Measurements from ENCODE around the gene PRTG. TPM values are rescaled to one million over a fixed set of nuclear protein-coding genes. Genes with fewer than 3 reads are reported as not detected.

Gene PRTG
- total and polyA plus RNA-seq, 3 experiments from 2014 or later: not detected

DNA sequence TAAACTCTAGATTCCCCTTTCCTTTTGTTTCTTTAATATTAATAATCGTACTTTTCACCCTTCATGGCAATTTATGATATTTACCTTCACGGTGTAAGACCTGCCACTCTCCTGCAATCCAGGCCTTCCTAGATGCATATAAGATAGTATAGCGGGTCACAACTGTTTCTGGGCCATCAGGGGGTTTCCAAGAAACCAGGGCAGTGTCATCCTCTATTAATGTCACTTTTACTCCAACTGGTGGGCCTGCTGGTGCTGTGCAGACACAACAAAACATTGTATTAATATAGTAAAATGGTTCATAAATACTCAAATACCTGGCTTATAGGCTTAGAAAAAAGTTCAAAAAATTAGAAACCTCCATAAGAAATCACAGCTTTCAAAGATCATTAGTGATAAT is 105.9 kb downstream of the PRTG start:
- Mint-ChIP-seq H3K36me3 (no peaks in the 10 kb centered on the region), H3K4me3 (no peak overlapping the region), H3K27ac (no peak overlapping the region), H3K9me3 (no peaks in the 10 kb centered on the region), H3K4me1 (no peaks in the 10 kb centered on the region), H3K27me3 (peaks cover 9 to 21% of the 10 kb centered on the region in 2 donors)
- DNase-seq: no peak
- POLR2A ChIA-PET: no interaction called here
- Histone ChIP-seq H3K27me3 (ENCODE audit: insufficient read depth, low read length, poor library complexity, severe bottlenecking) (no peaks in the 10 kb centered on the region), H3K9me3 (ENCODE audit: low read length) (no peaks in the 10 kb centered on the region), H3K4me1 (ENCODE audit: insufficient read depth, low read length) (no peaks in the 10 kb centered on the region), H3K27ac (ENCODE audit: low read depth, low read length) (no peak overlapping the region), H3K36me3 (ENCODE audit: insufficient read depth, low read length) (no peaks in the 10 kb centered on the region), H3K4me3 (ENCODE audit: low read length) (no peak overlapping the region)
- CTCF ChIA-PET: no interaction called here

DNA sequence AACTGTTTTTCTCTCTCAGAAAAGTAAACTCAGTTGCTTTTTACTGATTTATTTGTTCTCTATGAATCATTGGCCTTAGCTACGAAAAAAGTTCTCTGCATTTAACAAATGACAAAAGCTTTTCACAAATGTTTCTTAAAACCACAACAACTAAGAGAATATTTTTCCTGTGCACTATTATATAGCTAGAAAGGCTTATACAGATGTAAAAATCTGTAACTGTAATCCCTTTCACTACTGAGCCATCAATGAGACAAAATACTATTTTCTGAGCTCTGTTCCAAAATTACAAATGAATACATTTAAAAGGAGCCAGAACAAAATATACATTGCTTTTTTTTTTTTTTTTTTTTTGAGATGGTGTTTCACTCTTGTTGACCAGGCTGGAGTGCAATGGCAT is 109.2 kb downstream of the PRTG start:
- Histone ChIP-seq H3K9me3 (ENCODE audit: low read length) (no peaks in the 10 kb centered on the region), H3K27ac (ENCODE audit: low read depth, low read length) (no peak overlapping the region), H3K4me3 (ENCODE audit: low read length) (no peak overlapping the region), H3K27me3 (ENCODE audit: insufficient read depth, low read length, poor library complexity, severe bottlenecking) (no peaks in the 10 kb centered on the region), H3K4me1 (ENCODE audit: insufficient read depth, low read length) (no peaks in the 10 kb centered on the region), H3K36me3 (ENCODE audit: insufficient read depth, low read length) (no peaks in the 10 kb centered on the region)
- POLR2A ChIA-PET: no interaction called here
- Mint-ChIP-seq H3K4me1 (no peaks in the 10 kb centered on the region), H3K4me3 (no peak overlapping the region), H3K27me3 (peaks cover 3 to 20% of the 10 kb centered on the region in 2 donors), H3K9me3 (no peaks in the 10 kb centered on the region), H3K27ac (no peak overlapping the region), H3K36me3 (no peaks in the 10 kb centered on the region)
- no peak for DNase-seq
- CTCF ChIA-PET: no interaction called here

DNA sequence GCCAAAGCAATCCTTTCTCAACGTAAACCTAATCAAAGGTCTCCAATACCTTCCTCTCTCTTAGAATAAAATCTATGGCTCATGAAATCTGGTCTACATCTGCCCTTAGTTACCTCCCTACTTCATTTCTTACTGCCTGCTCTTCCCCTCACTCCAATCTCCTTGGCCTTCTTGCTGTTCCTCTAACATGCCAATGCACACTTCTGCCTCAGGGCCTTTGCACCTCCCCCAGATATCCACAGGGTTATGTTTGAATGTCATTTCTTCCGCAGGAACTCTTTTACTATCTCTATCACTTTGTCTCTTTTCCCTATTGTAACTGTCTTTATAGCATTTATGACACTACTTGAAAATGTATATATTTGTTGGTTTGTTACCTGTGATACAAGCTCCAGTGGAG is 110.5 kb downstream of the PRTG start:
- Mint-ChIP-seq H3K27me3 (peaks cover 3 to 20% of the 10 kb centered on the region in 2 donors), H3K4me3 (no peak overlapping the region), H3K27ac (no peak overlapping the region), H3K4me1 (no peaks in the 10 kb centered on the region), H3K36me3 (no peaks in the 10 kb centered on the region), H3K9me3 (no peaks in the 10 kb centered on the region)
- ChIA-PET CTCF (no interaction called here), POLR2A (no interaction called here)
- H3K4me1 ChIP-seq (ENCODE audit: insufficient read depth, low read length): no peaks in the 10 kb centered on the region
- no peak overlapping the region for H3K4me3 ChIP-seq (ENCODE audit: low read length)
- H3K27me3 ChIP-seq (ENCODE audit: insufficient read depth, low read length, poor library complexity, severe bottlenecking): no peaks in the 10 kb centered on the region
- no peak for DNase-seq
- no peak overlapping the region for H3K27ac ChIP-seq (ENCODE audit: low read depth, low read length)
- H3K36me3 ChIP-seq (ENCODE audit: insufficient read depth, low read length): no peaks in the 10 kb centered on the region
- H3K9me3 ChIP-seq (ENCODE audit: low read length): no peaks in the 10 kb centered on the region

DNA sequence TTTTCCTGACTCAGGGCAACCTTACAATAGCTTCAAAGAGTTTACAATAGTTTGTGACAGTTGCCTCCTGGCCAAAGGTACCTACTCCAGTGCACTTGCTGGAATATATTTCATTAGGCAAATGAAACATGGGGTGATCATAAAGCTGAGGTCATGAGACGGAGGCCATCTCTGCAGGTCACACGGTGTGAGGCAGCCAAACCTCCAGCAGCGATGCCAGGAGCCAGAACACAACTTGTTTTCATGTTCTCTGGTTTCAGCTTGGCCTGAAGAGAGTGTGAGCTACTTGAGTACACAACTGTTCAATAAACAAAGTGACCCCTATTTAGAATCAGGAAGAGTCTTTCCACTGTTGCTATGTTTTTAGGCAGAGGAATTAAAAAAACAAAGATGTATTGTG is 112.1 kb downstream of the PRTG start:
- DNase-seq: no peak
- Mint-ChIP-seq H3K4me3 (no peak overlapping the region), H3K4me1 (no peaks in the 10 kb centered on the region), H3K27me3 (peaks cover 3 to 18% of the 10 kb centered on the region in 2 donors), H3K27ac (no peak overlapping the region), H3K36me3 (no peaks in the 10 kb centered on the region), H3K9me3 (no peaks in the 10 kb centered on the region)
- Histone ChIP-seq H3K9me3 (ENCODE audit: low read length) (no peaks in the 10 kb centered on the region), H3K4me1 (ENCODE audit: insufficient read depth, low read length) (no peaks in the 10 kb centered on the region), H3K27ac (ENCODE audit: low read depth, low read length) (no peak overlapping the region), H3K4me3 (ENCODE audit: low read length) (no peak overlapping the region), H3K36me3 (ENCODE audit: insufficient read depth, low read length) (no peaks in the 10 kb centered on the region), H3K27me3 (ENCODE audit: insufficient read depth, low read length, poor library complexity, severe bottlenecking) (no peaks in the 10 kb centered on the region)
- ChIA-PET CTCF (no interaction called here), POLR2A (no interaction called here)

DNA sequence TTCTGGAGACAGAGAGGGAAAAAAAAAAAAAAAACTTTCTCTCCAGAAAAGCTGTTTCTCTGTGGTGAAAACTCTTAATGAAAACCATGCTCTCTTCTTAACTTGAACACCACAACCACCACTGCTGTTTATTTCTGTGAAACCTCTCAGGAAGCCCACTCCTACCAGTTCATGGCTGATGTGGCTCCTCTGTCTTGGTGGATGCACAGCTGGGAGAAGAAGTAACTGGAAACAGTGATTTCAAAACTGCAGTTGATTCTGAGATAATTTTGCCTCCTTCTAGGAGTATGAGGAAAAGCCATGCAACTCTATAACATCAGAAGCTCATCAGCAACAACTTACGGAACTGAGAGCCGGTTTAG is 114.6 kb downstream of the PRTG start:
- Histone ChIP-seq H3K27me3 (ENCODE audit: insufficient read depth, low read length, poor library complexity, severe bottlenecking) (no peaks in the 10 kb centered on the region), H3K4me3 (ENCODE audit: low read length) (no peak overlapping the region), H3K9me3 (ENCODE audit: low read length) (no peaks in the 10 kb centered on the region), H3K27ac (ENCODE audit: low read depth, low read length) (no peak overlapping the region), H3K36me3 (ENCODE audit: insufficient read depth, low read length) (no peaks in the 10 kb centered on the region), H3K4me1 (ENCODE audit: insufficient read depth, low read length) (no peaks in the 10 kb centered on the region)
- H3K4me3 Mint-ChIP-seq: no peak overlapping the region
- DNase-seq: no peak
- H3K9me3 Mint-ChIP-seq: no peaks in the 10 kb centered on the region
- H3K27me3 Mint-ChIP-seq: peaks cover 0 to 18% of the 10 kb centered on the region in 2 donors
- H3K4me1 Mint-ChIP-seq: no peaks in the 10 kb centered on the region
- H3K36me3 Mint-ChIP-seq: no peaks in the 10 kb centered on the region
- ChIA-PET POLR2A (no interaction called here), CTCF (no interaction called here)
- no peak overlapping the region for H3K27ac Mint-ChIP-seq

DNA sequence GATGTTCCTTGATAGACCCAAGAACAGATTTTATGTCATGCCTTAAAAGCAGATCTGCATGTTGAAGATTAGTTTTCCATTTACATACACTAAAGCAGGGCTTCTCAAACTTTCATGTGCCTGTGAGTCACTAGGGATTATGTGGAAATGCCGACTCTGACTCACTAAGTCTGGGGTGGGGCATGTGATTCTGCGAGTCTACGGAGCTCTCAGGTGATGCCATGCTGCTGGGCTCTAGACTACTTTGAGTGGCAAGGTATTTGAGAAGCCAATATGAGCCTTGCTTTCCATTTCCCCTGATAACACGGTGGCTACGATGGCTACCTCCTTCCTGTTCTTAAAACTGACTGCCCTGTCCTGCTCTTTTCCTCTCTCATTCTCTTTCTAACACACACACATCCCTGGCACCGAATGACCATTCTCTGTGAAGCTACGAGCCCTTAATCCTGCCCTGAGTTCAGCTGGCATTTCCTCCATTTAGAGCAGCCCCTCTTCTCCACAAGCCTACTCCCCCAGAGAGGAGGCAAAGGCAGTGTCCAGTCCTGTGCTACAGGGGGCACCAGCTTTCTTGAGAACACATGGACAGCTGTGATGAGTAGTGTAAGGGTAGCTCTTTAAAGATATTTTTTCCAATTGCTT is 115.1 kb downstream of the PRTG start:
- H3K4me1 ChIP-seq (ENCODE audit: insufficient read depth, low read length): no peaks in the 10 kb centered on the region
- Mint-ChIP-seq H3K9me3 (no peaks in the 10 kb centered on the region), H3K36me3 (no peaks in the 10 kb centered on the region), H3K4me3 (no peak overlapping the region), H3K27ac (no peak overlapping the region), H3K4me1 (no peaks in the 10 kb centered on the region), H3K27me3 (peaks cover 0 to 17% of the 10 kb centered on the region in 2 donors)
- H3K27me3 ChIP-seq (ENCODE audit: insufficient read depth, low read length, poor library complexity, severe bottlenecking): no peaks in the 10 kb centered on the region
- DNase-seq: no peak
- ChIA-PET CTCF (no interaction called here), POLR2A (no interaction called here)
- H3K27ac ChIP-seq (ENCODE audit: low read depth, low read length): no peak overlapping the region
- H3K4me3 ChIP-seq (ENCODE audit: low read length): no peak overlapping the region
- no peaks in the 10 kb centered on the region for H3K36me3 ChIP-seq (ENCODE audit: insufficient read depth, low read length)
- no peaks in the 10 kb centered on the region for H3K9me3 ChIP-seq (ENCODE audit: low read length)

DNA sequence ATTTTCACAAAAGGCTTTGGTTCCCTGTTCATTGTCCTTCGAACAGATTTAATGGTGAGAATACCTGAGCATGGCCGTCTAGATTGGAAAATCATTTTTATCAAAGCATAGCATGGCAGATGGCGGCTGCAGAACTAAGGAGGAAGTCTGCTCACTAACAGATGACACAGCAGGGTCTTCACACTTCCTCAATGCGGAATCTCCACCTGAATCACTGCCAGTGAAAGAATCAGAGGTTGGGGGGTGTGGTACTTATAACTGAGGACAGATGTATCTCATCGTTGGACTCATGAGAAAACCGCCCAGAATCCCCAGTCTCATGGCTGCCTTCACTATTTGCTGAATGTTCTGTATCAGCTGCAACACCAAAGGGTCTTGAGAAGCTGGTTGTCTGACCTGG is 123.2 kb downstream of the PRTG start:
- Histone ChIP-seq H3K27me3 (ENCODE audit: insufficient read depth, low read length, poor library complexity, severe bottlenecking) (no peaks in the 10 kb centered on the region), H3K36me3 (ENCODE audit: insufficient read depth, low read length) (no peaks in the 10 kb centered on the region), H3K9me3 (ENCODE audit: low read length) (no peaks in the 10 kb centered on the region), H3K4me3 (ENCODE audit: low read length) (no peak overlapping the region), H3K27ac (ENCODE audit: low read depth, low read length) (no peak overlapping the region), H3K4me1 (ENCODE audit: insufficient read depth, low read length) (no peaks in the 10 kb centered on the region)
- no peaks in the 10 kb centered on the region for H3K36me3 Mint-ChIP-seq
- no peak for DNase-seq
- H3K27ac Mint-ChIP-seq: no peak overlapping the region
- no peak overlapping the region for H3K4me3 Mint-ChIP-seq
- ChIA-PET POLR2A (no interaction called here), CTCF (no interaction called here)
- no peaks in the 10 kb centered on the region for H3K9me3 Mint-ChIP-seq
- no peaks in the 10 kb centered on the region for H3K4me1 Mint-ChIP-seq
- peaks cover 6 to 34% of the 10 kb centered on the region in 2 donors for H3K27me3 Mint-ChIP-seq

DNA sequence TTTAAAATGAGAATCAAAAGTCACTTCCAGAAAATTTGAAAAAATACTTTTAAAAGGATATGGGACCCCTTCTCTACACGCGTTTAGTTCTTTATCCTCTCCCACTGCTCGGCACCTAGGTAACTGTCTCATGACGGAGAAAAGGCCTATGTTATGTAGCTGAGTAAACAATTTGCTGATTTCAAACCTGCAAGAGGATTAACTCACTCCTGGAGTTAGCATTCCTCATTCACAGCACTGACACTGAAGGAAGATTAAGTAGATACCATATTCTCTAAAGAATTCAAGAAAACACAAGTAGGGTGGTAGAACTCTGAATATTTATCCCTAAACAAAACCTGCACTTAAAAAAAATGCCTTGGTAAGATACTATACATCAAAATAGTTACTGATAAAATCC is 124.6 kb downstream of the PRTG start:
- Mint-ChIP-seq H3K4me1 (no peaks in the 10 kb centered on the region), H3K9me3 (no peaks in the 10 kb centered on the region), H3K36me3 (no peaks in the 10 kb centered on the region), H3K4me3 (no peak overlapping the region), H3K27ac (no peak overlapping the region), H3K27me3 (peaks cover 12 to 48% of the 10 kb centered on the region in 2 donors)
- Histone ChIP-seq H3K4me3 (ENCODE audit: low read length) (no peak overlapping the region), H3K27me3 (ENCODE audit: insufficient read depth, low read length, poor library complexity, severe bottlenecking) (no peaks in the 10 kb centered on the region), H3K9me3 (ENCODE audit: low read length) (no peaks in the 10 kb centered on the region), H3K4me1 (ENCODE audit: insufficient read depth, low read length) (no peaks in the 10 kb centered on the region), H3K36me3 (ENCODE audit: insufficient read depth, low read length) (no peaks in the 10 kb centered on the region), H3K27ac (ENCODE audit: low read depth, low read length) (no peak overlapping the region)
- DNase-seq: no peak
- POLR2A ChIA-PET: no interaction called here
- CTCF ChIA-PET: no interaction called here

DNA sequence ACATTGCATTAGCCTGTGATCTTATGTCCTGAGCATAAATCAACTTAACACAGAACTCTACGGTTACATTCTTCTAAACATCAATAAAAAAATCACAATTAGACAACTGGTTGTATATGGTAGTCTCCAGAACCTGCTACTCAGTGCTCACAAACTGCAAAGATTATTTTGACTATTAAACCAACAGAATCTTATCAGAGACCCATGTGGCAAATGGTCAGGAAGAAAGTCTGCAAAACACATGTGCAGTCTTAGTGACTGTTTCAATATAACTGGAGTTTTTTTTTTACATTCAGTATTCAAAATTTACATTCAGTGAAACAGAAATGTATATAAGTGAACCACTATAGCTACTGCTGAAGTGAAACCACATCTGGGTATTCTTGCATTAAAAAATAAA is 127.5 kb downstream of the PRTG start:
- Histone ChIP-seq H3K9me3 (ENCODE audit: low read length) (no peaks in the 10 kb centered on the region), H3K4me1 (ENCODE audit: insufficient read depth, low read length) (no peaks in the 10 kb centered on the region), H3K36me3 (ENCODE audit: insufficient read depth, low read length) (no peaks in the 10 kb centered on the region), H3K4me3 (ENCODE audit: low read length) (no peak overlapping the region), H3K27ac (ENCODE audit: low read depth, low read length) (no peak overlapping the region), H3K27me3 (ENCODE audit: insufficient read depth, low read length, poor library complexity, severe bottlenecking) (no peaks in the 10 kb centered on the region)
- ChIA-PET CTCF (no interaction called here), POLR2A (no interaction called here)
- Mint-ChIP-seq H3K27me3 (peaks cover 7 to 60% of the 10 kb centered on the region in 2 donors), H3K4me3 (no peak overlapping the region), H3K4me1 (no peaks in the 10 kb centered on the region), H3K9me3 (no peaks in the 10 kb centered on the region), H3K27ac (no peak overlapping the region), H3K36me3 (no peaks in the 10 kb centered on the region)
- DNase-seq: no peak

All from CD8-positive, alpha-beta memory T cell (primary cell).